Astrocyte (in vitro differentiated cells and primary cell): Measurements from ENCODE around the gene DYNC1LI2. TPM values are rescaled to one million over a fixed set of nuclear protein-coding genes. Genes with fewer than 3 reads are reported as not detected.

Source experiments
- DNase-seq: peaks from one replicate; pipeline ENCODE4 v3.0.0-alpha.2; 2010; ENCODE audit warnings: low read depth
- FAIRE-seq: peaks from 2 replicates; lab custom pipeline; 2011; peaks lifted over from hg19 to GRCh38; lab: Jason Lieb, UNC
- H2AFZ ChIP-seq: 2 replicates; pipeline ENCODE4 v1.6.0; 2012; ENCODE audit warnings: low read depth, low read length, inconsistent platforms
- H3K27ac ChIP-seq: 2 replicates; pipeline ENCODE4 v1.5.1; 2011; ENCODE audit warnings: low read depth, low read length, inconsistent platforms
- H3K27me3 ChIP-seq: 2 replicates; pipeline ENCODE4 v1.6.0; 2011; ENCODE audit warnings: low read length, inconsistent platforms; ENCODE audit not compliant: insufficient read depth
- H3K36me3 ChIP-seq: 2 replicates; pipeline ENCODE4 v1.5.1; 2011; ENCODE audit warnings: low read length, inconsistent platforms; ENCODE audit not compliant: insufficient read depth
- H3K4me1 ChIP-seq: 2 replicates; pipeline ENCODE4 v1.5.1; 2011; ENCODE audit warnings: low read length, inconsistent platforms; ENCODE audit not compliant: insufficient read depth
- H3K4me2 ChIP-seq: 2 replicates; pipeline ENCODE4 v1.6.0; 2012; ENCODE audit warnings: low read length, inconsistent platforms
- H3K4me3 ChIP-seq: 2 replicates; pipeline ENCODE4 v1.5.1; 2011; ENCODE audit warnings: low read depth, mild to moderate bottlenecking, low read length, inconsistent platforms; ENCODE audit not compliant: insufficient read depth
- H3K79me2 ChIP-seq: 2 replicates; pipeline ENCODE4 v1.6.0; 2012; ENCODE audit warnings: mild to moderate bottlenecking, low read length, inconsistent platforms; ENCODE audit not compliant: insufficient read depth
- H3K9ac ChIP-seq: 2 replicates; pipeline ENCODE4 v1.6.0; 2012; ENCODE audit warnings: mild to moderate bottlenecking, low read length, inconsistent platforms
- H3K9me3 ChIP-seq: 2 replicates; pipeline ENCODE4 v1.5.1; 2012; ENCODE audit warnings: low read depth, mild to moderate bottlenecking, low read length, inconsistent platforms; ENCODE audit not compliant: insufficient read depth
- H4K20me1 ChIP-seq: 2 replicates; pipeline ENCODE4 v1.6.0; 2012; ENCODE audit warnings: low read length, inconsistent platforms; ENCODE audit not compliant: insufficient read depth
- H3K27ac Mint-ChIP-seq: one replicate; pipeline ENCODE4 v1.8.0; 2021; ENCODE audit warnings: mild to moderate bottlenecking, mixed read lengths; ENCODE audit not compliant: unreplicated experiment
- H3K27me3 Mint-ChIP-seq: one replicate; pipeline ENCODE4 v1.8.0; 2021; ENCODE audit warnings: low read depth, mixed read lengths; ENCODE audit not compliant: unreplicated experiment
- H3K36me3 Mint-ChIP-seq: one replicate; pipeline ENCODE4 v1.8.0; 2021; ENCODE audit warnings: low read depth, mixed read lengths; ENCODE audit not compliant: unreplicated experiment
- H3K4me1 Mint-ChIP-seq: one replicate; pipeline ENCODE4 v1.8.0; 2021; ENCODE audit warnings: low read depth, mixed read lengths; ENCODE audit not compliant: unreplicated experiment
- H3K4me3 Mint-ChIP-seq: one replicate; pipeline ENCODE4 v1.8.0; 2021; ENCODE audit warnings: mild to moderate bottlenecking, moderate library complexity, mixed read lengths; ENCODE audit not compliant: unreplicated experiment
- H3K9me3 Mint-ChIP-seq: one replicate; pipeline ENCODE4 v1.8.0; 2021; ENCODE audit warnings: mild to moderate bottlenecking, mixed read lengths; ENCODE audit not compliant: unreplicated experiment
- CTCF ChIP-seq: IDR thresholded peaks from 2 replicates; pipeline ENCODE4 v1.5.1; 2011; ENCODE audit warnings: low read depth, mild to moderate bottlenecking, inconsistent platforms, low read length, moderate library complexity; ENCODE audit not compliant: insufficient read depth
- EZH2 ChIP-seq: IDR thresholded peaks from 2 replicates; pipeline ENCODE4 v1.6.1; 2012; ENCODE audit warnings: mild to moderate bottlenecking, low read length, inconsistent platforms; ENCODE audit not compliant: insufficient read depth
- total RNA-seq: library from RNA; stranded (reverse); gene quantifications from 2 replicates; pipeline ENCODE4 v1.2.1, GENCODE V29; 2021

The DYNC1LI2 gene
- total RNA-seq, 1 donor from 2014 or later, result 150 TPM

- Mint-ChIP-seq H3K27me3 (no peaks in the 10 kb centered on the region), H3K4me1 (peaks cover 13% of the 10 kb centered on the region), H3K36me3 (peaks cover 28% of the 10 kb centered on the region), H3K4me3 (no peak overlapping the region), H3K9me3 (no peaks in the 10 kb centered on the region), H3K27ac (no peak overlapping the region)
- Histone ChIP-seq H3K27me3 (no peaks in the 10 kb centered on the region), H2AFZ (no peak overlapping the region), H3K9ac (no peak overlapping the region), H3K4me2 (no peak overlapping the region), H3K27ac (no peak overlapping the region), H3K4me1 (peaks cover 6% of the 10 kb centered on the region), H4K20me1 (peaks cover 20% of the 10 kb centered on the region), H3K9me3 (no peaks in the 10 kb centered on the region), H3K36me3 (peaks cover 43% of the 10 kb centered on the region), H3K4me3 (no peak overlapping the region), H3K79me2 (no peaks in the 10 kb centered on the region)
- TF ChIP-seq CTCF (no peak), EZH2 (no peak)
- DNase-seq (no peak), FAIRE-seq (peak; percentile 9)
Observed at GRCh38 chr16:66720766-66721165, 30.6 kb downstream of the DYNC1LI2 start.

- Histone ChIP-seq H3K4me1 (peaks cover 6% of the 10 kb centered on the region), H3K9me3 (no peaks in the 10 kb centered on the region), H3K36me3 (peaks cover 32% of the 10 kb centered on the region), H3K27me3 (no peaks in the 10 kb centered on the region), H3K27ac (no peak overlapping the region), H3K79me2 (no peaks in the 10 kb centered on the region), H3K4me3 (no peak overlapping the region), H4K20me1 (peaks cover 16% of the 10 kb centered on the region), H3K4me2 (no peak overlapping the region), H2AFZ (no peak overlapping the region), H3K9ac (no peak overlapping the region)
- no peaks in the 10 kb centered on the region for H3K9me3 Mint-ChIP-seq
- H3K36me3 Mint-ChIP-seq, result peaks cover 19% of the 10 kb centered on the region
- FAIRE-seq (peak; percentile 29), DNase-seq (no peak)
- peaks cover 13% of the 10 kb centered on the region for H3K4me1 Mint-ChIP-seq
- TF ChIP-seq EZH2 (no peak), CTCF (no peak)
- H3K27me3 Mint-ChIP-seq, result no peaks in the 10 kb centered on the region
- no peak overlapping the region for H3K27ac Mint-ChIP-seq
- H3K4me3 Mint-ChIP-seq, result no peak overlapping the region
Observed at GRCh38 chr16:66719246-66719645, 32.2 kb downstream of the DYNC1LI2 start.

GRCh38 chr16:66717776-66718175, 33.6 kb downstream of the DYNC1LI2 start:
- no peaks in the 10 kb centered on the region for H3K27me3 Mint-ChIP-seq
- Histone ChIP-seq H3K9me3 (no peaks in the 10 kb centered on the region), H2AFZ (no peak overlapping the region), H3K27me3 (no peaks in the 10 kb centered on the region), H3K4me1 (peaks cover 6% of the 10 kb centered on the region), H3K4me3 (no peak overlapping the region), H4K20me1 (peaks cover 14% of the 10 kb centered on the region), H3K9ac (no peak overlapping the region), H3K36me3 (peaks cover 17% of the 10 kb centered on the region), H3K79me2 (no peaks in the 10 kb centered on the region), H3K27ac (peak overlapping the region; percentile 67), H3K4me2 (no peak overlapping the region)
- H3K4me3 Mint-ChIP-seq, result no peak overlapping the region
- H3K27ac Mint-ChIP-seq, result no peak overlapping the region
- peaks cover 13% of the 10 kb centered on the region for H3K4me1 Mint-ChIP-seq
- TF ChIP-seq CTCF (no peak), EZH2 (no peak)
- peaks cover 11% of the 10 kb centered on the region for H3K36me3 Mint-ChIP-seq
- FAIRE-seq, result no peak
- no peaks in the 10 kb centered on the region for H3K9me3 Mint-ChIP-seq
- DNase-seq, result no peak
